A673 (cell line): Measurements from ENCODE around the gene CRADD. TPM values are rescaled to one million over a fixed set of nuclear protein-coding genes. Genes with fewer than 3 reads are reported as not detected.
"Not testable (repeated sequence)": the region's sequence is repeated elsewhere in the genome, so short reads cannot be mapped to it uniquely, and the experiment has no call there.

ENCODE experiments used
- BruUV-seq: library from RNA; stranded (reverse); fragments of 400-500 nt; replicated peaks from 2 replicates; lab custom pipeline; 2021; lab: Mats Ljungman, UMichigan
- CTCF ChIA-PET: fragments of 300-600 bp; sonication (Branson Sonifier 250); formaldehyde crosslinking; loops from one replicate; lab custom pipeline; 2022; ENCODE audit warnings: antibody characterized with exemption; lab: Charles Lee
- POLR2A ChIA-PET: fragments of 300-600 bp; sonication (Branson Sonifier 250); formaldehyde crosslinking; loops from one replicate; lab custom pipeline; 2022; ENCODE audit warnings: antibody characterized with exemption; ENCODE audit not compliant: low non-redundant PET; lab: Charles Lee
- DNase-seq: peaks from one replicate; pipeline ENCODE4 v3.0.0-alpha.2; 2015; ENCODE audit warnings: low spot score
- H3K27ac ChIP-seq: fragments of 200-600 bp; sonication (generic); 2 replicates; pipeline ENCODE4 v1.5.1; 2016; ENCODE audit warnings: mixed run types, low read depth, mild to moderate bottlenecking, mixed read lengths, antibody characterized with exemption, low read length; ENCODE audit not compliant: poor library complexity, severe bottlenecking
- H3K27me3 ChIP-seq: fragments of 200-600 bp; sonication (generic); replicated peaks from 2 replicates; pipeline ENCODE4 v1.6.1; 2017; ENCODE audit warnings: mixed run types, low read depth, mild to moderate bottlenecking, mixed read lengths, antibody characterized with exemption, low read length; ENCODE audit not compliant: insufficient read depth, poor library complexity
- H3K36me3 ChIP-seq: fragments of 200-600 bp; sonication (generic); 2 replicates; pipeline ENCODE4 v1.6.1; 2016; ENCODE audit warnings: mixed run types, mild to moderate bottlenecking, mixed read lengths, antibody characterized with exemption, low read length; ENCODE audit not compliant: insufficient read depth, poor library complexity, severe bottlenecking
- H3K4me1 ChIP-seq: fragments of 200-600 bp; sonication (generic); 2 replicates; pipeline ENCODE4 v1.6.1; 2017; ENCODE audit warnings: mixed run types, mild to moderate bottlenecking, mixed read lengths, antibody characterized with exemption, low read length; ENCODE audit not compliant: insufficient read depth, poor library complexity, severe bottlenecking
- H3K4me3 ChIP-seq: fragments of 200-600 bp; sonication (generic); 2 replicates; pipeline ENCODE4 v1.5.1; 2016; ENCODE audit warnings: low read depth, mixed run types, mild to moderate bottlenecking, mixed read lengths, low read length; ENCODE audit not compliant: poor library complexity, severe bottlenecking
- H3K9me3 ChIP-seq: fragments of 200-600 bp; sonication (generic); 2 replicates; pipeline ENCODE4 v1.6.1; 2016; ENCODE audit warnings: mixed run types, low read depth, mild to moderate bottlenecking, mixed read lengths, antibody characterized with exemption, low read length; ENCODE audit not compliant: poor library complexity, severe bottlenecking
- CTCF ChIP-seq: fragments of 300-800, 200-600 bp; sonication (generic); conservative IDR thresholded peaks from 2 replicates; pipeline ENCODE4 v1.5.1; 2017; ENCODE audit warnings: low read depth, mild to moderate bottlenecking, antibody characterized with exemption, low read length, moderate library complexity, mixed read lengths
- EZH2 ChIP-seq: fragments of 200-600 bp; sonication (generic); IDR thresholded peaks from 2 replicates; pipeline ENCODE4 v1.6.1; 2017; ENCODE audit warnings: borderline replicate concordance, low read depth, mild to moderate bottlenecking, mixed read lengths, antibody characterized with exemption, low read length; ENCODE audit not compliant: poor library complexity, severe bottlenecking
- intact Hi-C: fragments of 100-400 bp; cut with micrococcal nuclease; formaldehyde crosslinking; loops from one replicate; pipeline ENCODE4 v1.10.0; 2022; ENCODE audit not compliant: unreplicated experiment
- total RNA-seq: library from RNA; stranded (reverse); gene quantifications from 2 replicates; pipeline ENCODE4 v1.2.3, GENCODE V29; 2021

Gene CRADD
- total RNA-seq, 1 experiment from 2014 or later: 9.1 TPM

GRCh38 chr12:93924367-93924766 lies 247.2 kb downstream of the CRADD start:
- TF ChIP-seq CTCF (no peak), EZH2 (no peak)
- BruUV-seq: no TSS peak
- ChIA-PET POLR2A (no interaction called here), CTCF (no interaction called here)
- no peak for DNase-seq
- no peaks in the 10 kb centered on the region for H3K36me3 ChIP-seq
- no peaks in the 10 kb centered on the region for H3K9me3 ChIP-seq
- no peaks in the 10 kb centered on the region for H3K4me1 ChIP-seq
- no peaks in the 10 kb centered on the region for H3K27me3 ChIP-seq
- intact Hi-C loops: no loop called here
- no peak overlapping the region for H3K27ac ChIP-seq
- H3K4me3 ChIP-seq: no peak overlapping the region

- no peaks in the 10 kb centered on the region for H3K9me3 ChIP-seq
These were observed 248.5 kb downstream of the CRADD start for GRCh38 chr12:93925585-93926205.

GRCh38 chr12:93926237-93926636 lies 249.1 kb downstream of the CRADD start:
- H3K27ac ChIP-seq: no peak overlapping the region
- no peaks in the 10 kb centered on the region for H3K4me1 ChIP-seq
- no peaks in the 10 kb centered on the region for H3K27me3 ChIP-seq
- no peaks in the 10 kb centered on the region for H3K9me3 ChIP-seq
- ChIA-PET POLR2A (no interaction called here), CTCF (no interaction called here)
- no peak for DNase-seq
- intact Hi-C loops: no loop called here
- TF ChIP-seq CTCF (no peak), EZH2 (no peak)
- H3K4me3 ChIP-seq: no peak overlapping the region
- H3K36me3 ChIP-seq: no peaks in the 10 kb centered on the region
- BruUV-seq: no TSS peak

More at GRCh38 chr12:93925585-93926205, 248.5 kb downstream of the CRADD start:
- Histone ChIP-seq H3K36me3 (no peaks in the 10 kb centered on the region), H3K27ac (no peak overlapping the region), H3K4me3 (no peak overlapping the region), H3K4me1 (no peaks in the 10 kb centered on the region), H3K27me3 (no peaks in the 10 kb centered on the region)
- CTCF ChIA-PET: no interaction called here
- DNase-seq: no peak
- no peak for TF ChIP-seq EZH2
- TF ChIP-seq CTCF: no peak
- POLR2A ChIA-PET: no interaction called here
- no TSS peak for BruUV-seq
- intact Hi-C loops: no loop called here

GRCh38 chr12:93929081-93929480 lies 251.9 kb downstream of the CRADD start:
- BruUV-seq, H3K4me3 ChIP-seq, POLR2A ChIA-PET, H3K4me1 ChIP-seq, H3K27me3 ChIP-seq, H3K27ac ChIP-seq, DNase-seq, intact Hi-C loops, H3K36me3 ChIP-seq, CTCF ChIA-PET, H3K9me3 ChIP-seq: not testable (repeated sequence)
